ENCODE data around the gene ELF5. TPM values are rescaled to one million over a fixed set of nuclear protein-coding genes. Genes with fewer than 3 reads are reported as not detected.

ELF5 gene
- total and polyA plus RNA-seq, 2 donors (not counting 1 experiment from before 2014, with no cell fraction given): not detected

DNA sequence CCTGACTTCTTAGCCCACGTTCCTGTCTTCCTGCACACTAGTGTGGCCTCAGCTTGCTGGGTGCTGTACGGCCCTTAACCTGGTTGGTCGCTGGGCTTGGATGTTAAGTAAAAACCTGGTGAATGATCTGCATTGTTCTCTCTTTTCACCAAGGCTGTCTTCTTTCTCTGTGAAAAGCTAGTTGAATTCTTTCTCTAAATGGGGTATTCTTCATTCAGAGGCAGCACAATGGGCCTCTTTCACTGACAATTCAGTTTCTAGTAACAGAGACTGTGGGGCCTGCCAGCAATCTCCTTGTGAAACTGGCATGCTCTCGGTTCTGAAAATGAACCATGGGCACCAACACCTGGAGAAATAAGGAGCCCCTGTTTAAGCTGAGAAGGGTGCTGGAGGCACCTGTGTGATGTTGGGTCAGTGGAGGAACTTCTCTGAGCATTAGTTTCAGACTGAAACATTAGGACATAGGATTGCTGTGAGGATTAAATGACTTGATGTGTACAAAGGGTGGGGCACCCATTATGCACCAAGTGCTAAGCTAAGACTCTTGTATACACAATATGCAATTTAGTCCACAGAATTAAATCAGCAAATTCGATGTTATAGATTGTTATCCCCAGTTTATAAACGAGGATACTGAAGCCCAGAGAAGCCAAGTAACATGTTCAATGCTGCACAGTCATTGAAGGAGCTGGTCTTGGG is 33.1 kb upstream of the ELF5 start:
- Mint-ChIP-seq H3K9me3 (ENCODE audit: insufficient read depth) (no peaks in the 10 kb centered on the region), H3K4me1 (no peaks in the 10 kb centered on the region), H3K27me3 (peaks cover 34% of the 10 kb centered on the region), H3K4me3 (no peak overlapping the region), H3K27ac (no peak overlapping the region)
- H3K4me1 ChIP-seq (ENCODE audit: control insufficient read depth in 2 of 2, insufficient read depth in 2 of 2, low read length in 2 of 2): no peaks in the 10 kb centered on the region
- peaks cover 0 to 4% (median 0%) of the 10 kb centered on the region in 4 experiments for H3K27me3 ChIP-seq (replicated peaks in 1 of 4; ENCODE audit: control extremely low read depth in 1 of 4, control insufficient read depth in 3 of 4, insufficient read depth in 4 of 4, low read length in 3 of 4)
- H3K36me3 ChIP-seq (replicated peaks in 1 of 2; ENCODE audit: control extremely low read depth in 1 of 2, control insufficient read depth in 1 of 2, extremely low read depth in 1 of 2, insufficient read depth in 2 of 2, low read length in 1 of 2): no peaks in the 10 kb centered on the region
- intact Hi-C loops (cut with micrococcal nuclease): no loop called here
- WGBS (ENCODE audit: insufficient coverage): 85% methylated on average over 6 of the region's 6 CpGs
- no peak overlapping the region for H3K9ac ChIP-seq (ENCODE audit: low read length)
- no peaks in the 10 kb centered on the region for H3K79me2 ChIP-seq (ENCODE audit: control insufficient read depth, insufficient read depth, low read length)
- H4K20me1 ChIP-seq (ENCODE audit: control insufficient read depth, insufficient read depth, low read length, poor library complexity, severe bottlenecking): no peaks in the 10 kb centered on the region
- no peak for TF ChIP-seq EZH2 (IDR thresholded peaks at IDR 0.05; ENCODE audit: borderline replicate concordance, insufficient read depth, low read depth, low read length, poor library complexity, severe bottlenecking)
- TF ChIP-seq, protein P1, sequence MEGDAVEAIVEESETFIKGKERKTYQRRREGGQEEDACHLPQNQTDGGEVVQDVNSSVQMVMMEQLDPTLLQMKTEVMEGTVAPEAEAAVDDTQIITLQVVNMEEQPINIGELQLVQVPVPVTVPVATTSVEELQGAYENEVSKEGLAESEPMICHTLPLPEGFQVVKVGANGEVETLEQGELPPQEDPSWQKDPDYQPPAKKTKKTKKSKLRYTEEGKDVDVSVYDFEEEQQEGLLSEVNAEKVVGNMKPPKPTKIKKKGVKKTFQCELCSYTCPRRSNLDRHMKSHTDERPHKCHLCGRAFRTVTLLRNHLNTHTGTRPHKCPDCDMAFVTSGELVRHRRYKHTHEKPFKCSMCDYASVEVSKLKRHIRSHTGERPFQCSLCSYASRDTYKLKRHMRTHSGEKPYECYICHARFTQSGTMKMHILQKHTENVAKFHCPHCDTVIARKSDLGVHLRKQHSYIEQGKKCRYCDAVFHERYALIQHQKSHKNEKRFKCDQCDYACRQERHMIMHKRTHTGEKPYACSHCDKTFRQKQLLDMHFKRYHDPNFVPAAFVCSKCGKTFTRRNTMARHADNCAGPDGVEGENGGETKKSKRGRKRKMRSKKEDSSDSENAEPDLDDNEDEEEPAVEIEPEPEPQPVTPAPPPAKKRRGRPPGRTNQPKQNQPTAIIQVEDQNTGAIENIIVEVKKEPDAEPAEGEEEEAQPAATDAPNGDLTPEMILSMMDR (IDR thresholded peaks at IDR 0.05): no peak
- no peak for DNase-seq
- no peak overlapping the region for H3K4me3 ChIP-seq (ENCODE audit: control extremely low read depth in 1 of 5, extremely low read depth in 1 of 5, insufficient read depth in 1 of 5, low read depth in 2 of 5, low read length in 4 of 5)
- ATAC-seq (ENCODE audit: low read depth): no peak
- no peak overlapping the region for H3K4me2 ChIP-seq (replicated peaks; ENCODE audit: low read depth, low read length, poor library complexity, severe bottlenecking)
- H3K9me3 ChIP-seq (ENCODE audit: control extremely low read depth in 1 of 3, control insufficient read depth in 2 of 3, insufficient read depth in 1 of 3, low read length in 2 of 3): no peaks in the 10 kb centered on the region
- CTCF ChIA-PET: interaction anchor here (1.1 kb wide), 1 partner anchor 34 kb away, joined by 4 read pairs; the partner anchor contains the start of gene ELF5
- no peak overlapping the region for H3K27ac ChIP-seq (ENCODE audit: low read length in 2 of 2)
- H2AFZ ChIP-seq (ENCODE audit: insufficient read depth, low read depth, low read length, poor library complexity, severe bottlenecking): no peak overlapping the region
- POLR2A ChIA-PET: no interaction called here

- H2AFZ ChIP-seq (ENCODE audit: insufficient read depth, low read depth, low read length, poor library complexity, severe bottlenecking): no peak overlapping the region
- H4K20me1 ChIP-seq (ENCODE audit: control insufficient read depth, insufficient read depth, low read length, poor library complexity, severe bottlenecking): no peaks in the 10 kb centered on the region
- H3K27me3 Mint-ChIP-seq: peaks cover 48% of the 10 kb centered on the region
- H3K9me3 ChIP-seq (ENCODE audit: control extremely low read depth in 1 of 3, control insufficient read depth in 2 of 3, insufficient read depth in 1 of 3, low read length in 2 of 3): no peaks in the 10 kb centered on the region
- no peaks in the 10 kb centered on the region for H3K4me1 ChIP-seq (ENCODE audit: control insufficient read depth in 2 of 2, insufficient read depth in 2 of 2, low read length in 2 of 2)
- DNase-seq (no peak), ATAC-seq (ENCODE audit: low read depth) (no peak)
- H3K27me3 ChIP-seq (replicated peaks in 1 of 4; ENCODE audit: control extremely low read depth in 1 of 4, control insufficient read depth in 3 of 4, insufficient read depth in 4 of 4, low read length in 3 of 4): peaks cover 0 to 4% (median 0%) of the 10 kb centered on the region in 4 experiments
- no peak for TF ChIP-seq EZH2 (IDR thresholded peaks at IDR 0.05; ENCODE audit: borderline replicate concordance, insufficient read depth, low read depth, low read length, poor library complexity, severe bottlenecking)
- TF ChIP-seq, protein P1 (IDR thresholded peaks at IDR 0.05): no peak
- no peaks in the 10 kb centered on the region for H3K79me2 ChIP-seq (ENCODE audit: control insufficient read depth, insufficient read depth, low read length)
- ChIA-PET CTCF (no interaction called here), POLR2A (no interaction called here)
- H3K27ac Mint-ChIP-seq: no peak overlapping the region
- no peak overlapping the region for H3K4me2 ChIP-seq (replicated peaks; ENCODE audit: low read depth, low read length, poor library complexity, severe bottlenecking)
- H3K9ac ChIP-seq (ENCODE audit: low read length): no peak overlapping the region
- no peaks in the 10 kb centered on the region for H3K9me3 Mint-ChIP-seq (ENCODE audit: insufficient read depth)
- no peaks in the 10 kb centered on the region for H3K36me3 ChIP-seq (replicated peaks in 1 of 2; ENCODE audit: control extremely low read depth in 1 of 2, control insufficient read depth in 1 of 2, extremely low read depth in 1 of 2, insufficient read depth in 2 of 2, low read length in 1 of 2)
- no peak overlapping the region for H3K4me3 Mint-ChIP-seq
- no peak overlapping the region for H3K4me3 ChIP-seq (ENCODE audit: control extremely low read depth in 1 of 5, extremely low read depth in 1 of 5, insufficient read depth in 1 of 5, low read depth in 2 of 5, low read length in 4 of 5)
- H3K27ac ChIP-seq (ENCODE audit: low read length in 2 of 2): no peak overlapping the region
- intact Hi-C loops (cut with micrococcal nuclease): no loop called here
- H3K4me1 Mint-ChIP-seq: no peaks in the 10 kb centered on the region
Measured at GRCh38 chr11:34542089-34542488, 28.5 kb upstream of the ELF5 start.
